RWPE1 (cell line): ENCODE results near the gene CAPNS2.

Experiments
- CTCF ChIA-PET: fragments of 350-600 bp; sonication (Branson Sonifier 250); formaldehyde crosslinking; extraction: SDS; loops from one replicate; lab custom pipeline; 2021; lab: Yijun Ruan, JAX
- POLR2A ChIA-PET: fragments of 400-600 bp; formaldehyde crosslinking; extraction: SDS; loops from one replicate; lab custom pipeline; 2020; ENCODE audit warnings: antibody characterized with exemption; ENCODE audit not compliant: low non-redundant PET; lab: Yijun Ruan, JAX
- DNase-seq: peaks from one replicate; pipeline ENCODE4 v3.0.0; 2012; ENCODE audit warnings: low spot score
- H3K27ac ChIP-seq: fragments of 450-650 bp; 2 replicates; pipeline ENCODE4 v1.5.1; 2017
- TF ChIP-seq, protein P1 (sequence below): fragments of 450-650 bp; conservative IDR thresholded peaks from 2 replicates; pipeline ENCODE4 v1.5.1; 2017; ENCODE audit warnings: low read depth, mild to moderate bottlenecking

Gene CAPNS2

DNA sequence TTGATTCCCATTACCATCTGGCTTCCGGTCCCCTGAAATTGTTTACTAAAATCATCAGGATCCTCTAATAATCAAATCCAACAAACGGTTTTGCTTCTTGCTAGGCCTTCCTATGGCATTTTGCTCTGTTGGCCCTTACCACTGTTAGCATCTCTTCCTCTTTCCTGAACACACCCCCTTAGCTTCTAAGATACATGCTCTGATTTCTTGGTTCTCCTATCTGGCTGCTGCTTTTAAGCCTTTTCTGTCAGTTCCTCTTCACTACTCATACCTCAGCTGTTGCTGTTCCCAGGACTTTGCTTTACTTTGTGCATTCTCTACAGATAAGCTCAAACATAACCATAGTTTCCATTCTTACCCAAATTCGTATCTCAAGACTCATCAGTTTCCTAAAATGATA is 11.4 kb downstream of the CAPNS2 start:
- ChIA-PET POLR2A (no interaction called here), CTCF (no interaction called here)
- TF ChIP-seq, protein P1, sequence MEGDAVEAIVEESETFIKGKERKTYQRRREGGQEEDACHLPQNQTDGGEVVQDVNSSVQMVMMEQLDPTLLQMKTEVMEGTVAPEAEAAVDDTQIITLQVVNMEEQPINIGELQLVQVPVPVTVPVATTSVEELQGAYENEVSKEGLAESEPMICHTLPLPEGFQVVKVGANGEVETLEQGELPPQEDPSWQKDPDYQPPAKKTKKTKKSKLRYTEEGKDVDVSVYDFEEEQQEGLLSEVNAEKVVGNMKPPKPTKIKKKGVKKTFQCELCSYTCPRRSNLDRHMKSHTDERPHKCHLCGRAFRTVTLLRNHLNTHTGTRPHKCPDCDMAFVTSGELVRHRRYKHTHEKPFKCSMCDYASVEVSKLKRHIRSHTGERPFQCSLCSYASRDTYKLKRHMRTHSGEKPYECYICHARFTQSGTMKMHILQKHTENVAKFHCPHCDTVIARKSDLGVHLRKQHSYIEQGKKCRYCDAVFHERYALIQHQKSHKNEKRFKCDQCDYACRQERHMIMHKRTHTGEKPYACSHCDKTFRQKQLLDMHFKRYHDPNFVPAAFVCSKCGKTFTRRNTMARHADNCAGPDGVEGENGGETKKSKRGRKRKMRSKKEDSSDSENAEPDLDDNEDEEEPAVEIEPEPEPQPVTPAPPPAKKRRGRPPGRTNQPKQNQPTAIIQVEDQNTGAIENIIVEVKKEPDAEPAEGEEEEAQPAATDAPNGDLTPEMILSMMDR = no peak
- no peak overlapping the region for H3K27ac ChIP-seq
- DNase-seq = no peak

DNA sequence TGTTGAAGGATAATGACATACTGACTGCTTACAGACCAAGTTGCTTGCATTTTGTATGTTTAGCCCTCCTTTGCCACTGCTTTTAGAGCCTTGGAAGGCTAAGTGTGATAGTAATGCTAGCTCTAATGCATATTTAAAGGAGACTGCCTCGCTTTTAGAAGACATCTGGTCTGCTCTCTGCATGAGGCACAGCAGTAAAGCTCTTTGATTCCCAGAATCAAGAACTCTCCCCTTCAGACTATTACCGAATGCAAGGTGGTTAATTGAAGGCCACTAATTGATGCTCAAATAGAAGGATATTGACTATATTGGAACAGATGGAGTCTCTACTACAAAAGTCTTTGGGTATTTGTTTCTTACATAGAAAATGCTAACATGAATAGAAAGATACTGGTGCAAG is 19.1 kb downstream of the CAPNS2 start:
- no peak for DNase-seq
- ChIA-PET POLR2A (no interaction called here), CTCF (interaction anchor here (0.6 kb wide), 1 partner anchor 724 kb away, joined by 4 read pairs; no protein-coding TSS in a partner anchor)
- TF ChIP-seq, protein P1 = no peak
- no peak overlapping the region for H3K27ac ChIP-seq

DNA sequence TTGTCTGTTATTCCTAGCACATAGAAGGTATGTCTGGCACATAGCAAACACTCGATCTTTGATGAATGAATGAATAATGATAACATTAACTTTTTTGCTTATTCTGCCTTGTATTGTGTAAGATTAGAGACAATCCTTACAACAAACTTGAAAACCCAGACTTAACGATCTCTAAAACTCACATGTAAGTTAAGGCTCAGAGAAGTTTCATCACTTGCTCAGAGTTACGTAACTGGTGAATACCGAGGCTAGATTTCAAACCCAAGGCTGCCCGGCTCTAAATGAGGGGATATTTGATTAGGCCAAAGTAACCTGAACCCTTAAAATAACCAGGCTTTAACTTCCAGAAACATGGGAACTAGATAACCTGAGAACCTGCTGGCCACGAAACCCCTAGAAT is 22.3 kb downstream of the CAPNS2 start:
- DNase-seq = no peak
- ChIA-PET POLR2A (no interaction called here), CTCF (no interaction called here)
- H3K27ac ChIP-seq = no peak overlapping the region
- TF ChIP-seq, protein P1 = no peak

DNA sequence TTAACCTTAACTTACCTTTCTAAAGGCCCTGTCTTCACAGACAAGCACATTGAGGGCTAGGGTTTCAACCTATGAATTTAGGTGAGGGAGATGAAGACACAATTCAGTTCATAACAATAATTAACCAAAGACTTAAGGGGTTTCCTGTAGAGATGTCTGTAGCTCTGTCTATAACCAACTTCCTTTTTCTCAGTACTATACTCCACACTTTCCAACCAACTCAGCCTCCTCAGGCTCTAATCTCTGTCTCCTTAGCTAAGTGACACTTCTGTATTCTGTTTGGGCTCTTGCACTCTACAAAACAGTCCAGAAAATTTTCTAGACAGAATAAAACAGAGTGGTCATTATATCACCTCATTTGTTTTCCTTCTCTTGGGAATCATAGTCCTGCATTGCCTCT is 25.8 kb downstream of the CAPNS2 start:
- no peak for DNase-seq
- ChIA-PET CTCF (no interaction called here), POLR2A (no interaction called here)
- H3K27ac ChIP-seq = no peak overlapping the region
- TF ChIP-seq, protein P1 = no peak

DNA sequence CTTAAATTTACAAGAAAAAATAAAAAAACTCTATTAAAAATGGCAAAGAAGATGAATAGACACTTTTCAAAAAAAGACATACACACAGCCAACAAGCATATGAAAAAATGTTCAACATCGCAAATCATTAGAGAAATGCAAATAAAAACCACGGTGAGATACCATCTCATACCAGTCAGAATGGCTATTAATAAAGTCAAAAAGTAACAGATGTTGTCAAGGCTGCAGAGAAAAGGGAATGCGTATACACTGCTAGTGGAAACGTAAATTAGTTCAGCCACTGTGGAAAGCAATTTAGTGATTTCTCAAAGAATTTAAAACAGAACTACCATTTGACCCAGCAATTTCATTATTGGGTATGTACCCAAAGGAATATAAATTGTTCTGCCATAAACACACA is 31.4 kb downstream of the CAPNS2 start:
- ChIA-PET CTCF (no interaction called here), POLR2A (no interaction called here)
- no peak for DNase-seq
- TF ChIP-seq, protein P1 = no peak
- no peak overlapping the region for H3K27ac ChIP-seq

DNA sequence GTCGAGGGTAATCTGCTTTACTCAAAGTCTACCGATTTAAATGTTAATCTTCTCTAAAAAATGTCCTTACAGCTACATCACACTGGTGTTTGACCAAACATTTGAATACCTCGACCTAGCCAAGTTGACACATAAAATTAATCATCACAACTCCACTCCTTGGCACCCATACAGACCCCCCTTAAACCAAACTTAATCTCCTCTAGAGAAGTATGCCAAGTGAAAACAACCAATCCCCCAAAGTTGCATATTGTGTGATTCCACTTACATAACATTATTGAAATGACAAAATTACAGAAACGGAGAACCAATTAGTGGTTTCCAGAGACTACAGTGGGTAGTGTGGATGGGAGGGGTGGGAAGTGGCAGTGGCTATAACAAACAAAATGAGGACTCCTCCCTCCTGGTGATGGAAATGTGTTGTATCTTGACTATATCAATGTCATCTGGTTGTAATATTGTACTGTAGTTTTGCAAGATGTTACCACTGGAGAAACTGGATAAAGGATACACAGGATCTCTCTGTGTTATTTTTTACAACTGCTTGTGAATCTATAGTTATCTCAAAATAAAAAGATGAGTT is 39.4 kb downstream of the CAPNS2 start:
- TF ChIP-seq, protein P1 = no peak
- DNase-seq = no peak
- CTCF ChIA-PET = no interaction called here

More for the DNA sequence above, 39.4 kb downstream of the CAPNS2 start:
- no peak overlapping the region for H3K27ac ChIP-seq
- POLR2A ChIA-PET = no interaction called here
